ENCODE results near the gene TNFRSF25.

DNA sequence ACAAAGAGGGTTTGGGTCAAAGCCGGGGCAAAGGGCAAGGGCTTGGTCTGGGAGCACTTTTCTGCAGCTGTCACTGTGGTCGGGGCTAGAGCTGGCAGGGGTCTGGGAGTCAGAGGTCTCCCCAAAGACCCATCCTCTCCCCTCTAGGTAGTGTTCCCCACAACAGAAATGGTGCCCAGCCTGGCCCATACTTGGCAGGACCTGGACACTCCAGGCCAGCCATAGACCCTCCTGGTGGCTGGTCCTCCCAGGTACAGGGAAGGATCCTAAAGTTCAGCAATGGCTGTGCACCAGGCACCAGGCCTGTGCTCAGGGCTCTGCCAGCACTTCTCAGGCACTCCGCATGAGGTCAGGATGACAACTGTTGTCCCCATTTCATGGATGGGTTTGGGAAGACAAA, 30.4 kb downstream of the TNFRSF25 start:
- TF ChIP-seq POLR2AphosphoS5 (IDR thresholded peaks at IDR 0.05; ENCODE audit: low read depth, low read length) (no peak), POLR2A (IDR thresholded peaks at IDR 0.05; ENCODE audit: low read depth, low read length) (no peak), TAF1 (IDR thresholded peaks at IDR 0.05; ENCODE audit: borderline replicate concordance, low read depth, low read length) (no peak)
